Heart right ventricle (tissue), 16 donors: ENCODE data around the gene MTMR3. TPM values are rescaled to one million over a fixed set of nuclear protein-coding genes. Genes with fewer than 3 reads are reported as not detected.
A peak's percentile ranks its signal among the peaks of the same experiment; 100 is the strongest.

Source experiments
- ATAC-seq, 8 donors: fragments of 200-7000 bp; cut with Tn5 transposase; one replicate each; pipeline ENCODE4 v1.9.1; 2020; ENCODE audit warnings: mild to moderate bottlenecking in 8 of 8, moderate library complexity in 8 of 8, moderate number of reproducible peaks in 1 of 8
- DNase-seq, 2 donors: peaks; one replicate each; pipeline ENCODE4 v3.0.0-alpha.2; 2020
- H3K27ac ChIP-seq, 10 donors: fragments of 200-600 bp; sonication (generic) in 2 of 10; one replicate each; pipeline versions ENCODE4 v1.5.0 to v1.8.0; 2020 to 2022; ENCODE audit warnings: mild to moderate bottlenecking in 3 of 10
- H3K27me3 ChIP-seq, 7 donors: fragments of 200-600 bp; one replicate each; pipeline ENCODE4 v1.8.0; 2021 to 2022; ENCODE audit warnings: mild to moderate bottlenecking in 2 of 7
- H3K36me3 ChIP-seq, 9 donors: fragments of 200-600 bp; sonication (generic) in 1 of 9; one replicate each; pipeline versions ENCODE4 v1.5.0 to v1.8.0; 2020 to 2022; ENCODE audit warnings: mild to moderate bottlenecking in 2 of 9
- H3K4me1 ChIP-seq, 9 donors: fragments of 200-600 bp; sonication (generic) in 1 of 9; one replicate each; pipeline versions ENCODE4 v1.5.0 to v1.8.0; 2020 to 2022; ENCODE audit warnings: mild to moderate bottlenecking in 4 of 9
- H3K4me3 ChIP-seq, 10 donors: fragments of 200-600 bp; sonication (generic) in 2 of 10; one replicate each; pipeline versions ENCODE4 v1.5.0 to v1.8.0; 2020 to 2022; ENCODE audit warnings: mild to moderate bottlenecking in 7 of 10, moderate library complexity in 2 of 10
- H3K9me3 ChIP-seq, 11 donors: fragments of 200-600 bp in 10 of 11; sonication (generic) in 2 of 11; one replicate each; pipeline versions ENCODE4 v1.5.0 to v1.8.0; 2013 to 2022; ENCODE audit warnings: mild to moderate bottlenecking in 2 of 11, control low read depth in 1 of 11, moderate library complexity in 1 of 11
- CTCF ChIP-seq, 9 donors: fragments of 200-600 bp; sonication (generic) in 2 of 9; IDR thresholded peaks; one replicate each; pipeline versions ENCODE4 v1.5.0 to v1.8.0; 2021 to 2022; ENCODE audit warnings: antibody characterized with exemption in 9 of 9, mild to moderate bottlenecking in 5 of 9, moderate library complexity in 1 of 9
- WGBS, 2 donors: extraction: QIAGEN DNeasy Blood & Tissue Kit; methylation state at CpG; one replicate each; pipeline ENCODE4 v1.1.7; 2013; ENCODE audit warnings: inconsistent platforms in 1 of 2; 5-methylcytosine and 5-hydroxymethylcytosine counted together
- intact Hi-C, 10 donors: fragments of 100-400 bp; cut with DNase I; formaldehyde crosslinking; loops; one replicate each; pipeline versions ENCODE4 v1.11.1 to v1.14.2; 2022
- polyA plus RNA-seq, 2 donors: library from polyadenylated mRNA; stranded (reverse); fragments of 200-250 nt; gene quantifications; one replicate each; pipeline ENCODE4 v1.2.3, GENCODE V29; 2013
- total RNA-seq, 10 donors: library from RNA; stranded (reverse); fragmentation: NEBNext Ultra II Directional in 3 of 10; extraction: Animal tissue kit (Norgen Biotek cat#: 25700) in 3 of 10; gene quantifications; one replicate each; pipeline versions ENCODE4 v1.2.1 to v1.2.4, GENCODE V29; 2021 to 2023
- donor health status: Arrhythmogenic right ventricular cardiomyopathy.
- donor health status: ischemic (EF 13 %, LVEDD 7.1; RV severe dilation, severe dysfunction).
- donor health status: healthy with polysubstance abuse.
- donor health status: DM: no; HTN: yes; CAD: no.
- donor health status: DM: no; HTN: no; CAD: no.
- donor health status: ischemic (EF 25% LVEDD 6.9; RV normal size, moderate dysfunction).
- donor health status: ischemic (EF 25% LVEDD 5.7; RV mildly dilated, moderate dysfunction).
- donor health status: healthy.
- donor health status: DM: yes; HTN: yes; CAD: no.
- donor health status: Ischemic cardiomyopathy.
- donor health status: ischemic (EF 35%, LVEDD 5.7; RV mildly dilated, moderate dysfunction).
- donor health status: nonischemic (EF 11% LVEDD 7.7; RV severe dilation, severe dysfunction).
- donor health status: DM: yes; HTN: yes; CAD: no.
- donor health status: PGD.
- donor health status: ischemic (EF 29% LVEDD 5.4; RV normal size, mild dysfunction).
- donor health status: nonischemic (EF 23%, LVEDD 6.1; RV moderate dilation, normal function).

The MTMR3 gene
- total and polyA plus RNA-seq, 12 donors = 9.8 to 42.9 (median 34.6) TPM

GRCh38 chr22:29912605-29913398 lies 29.8 kb downstream of the MTMR3 start:
- H3K27ac ChIP-seq = peak overlapping the region in 9 of 10 donors; percentile 27 to 61 (median 39)
- peaks cover 14 to 90% (median 76%) of the 10 kb centered on the region in 9 donors for H3K4me1 ChIP-seq
- intact Hi-C loops = no loop called here
- TF ChIP-seq CTCF (IDR thresholded peaks at IDR 0.05) = no peak
- no peak overlapping the region for H3K4me3 ChIP-seq
- no peaks in the 10 kb centered on the region for H3K27me3 ChIP-seq
- H3K9me3 ChIP-seq = no peaks in the 10 kb centered on the region
- WGBS, 2 donors = 57 to 63% methylated on average over 5 of the region's 5 CpGs
- DNase-seq (peak in 1 of 2 donors; percentile 22), ATAC-seq (peak in 7 of 8 donors; percentile 61 to 81 (median 75))
- no peaks in the 10 kb centered on the region for H3K36me3 ChIP-seq

- H3K4me3 ChIP-seq = no peak overlapping the region
- no peaks in the 10 kb centered on the region for H3K27me3 ChIP-seq
- no peak for TF ChIP-seq CTCF (IDR thresholded peaks at IDR 0.05)
- no peaks in the 10 kb centered on the region for H3K36me3 ChIP-seq
- intact Hi-C loops = no loop called here
- H3K9me3 ChIP-seq = no peaks in the 10 kb centered on the region
- H3K27ac ChIP-seq = peak overlapping the region in 3 of 10 donors; percentile 8 to 61 (median 45)
- H3K4me1 ChIP-seq = peaks cover 15 to 90% (median 76%) of the 10 kb centered on the region in 9 donors
- 63 to 68% methylated on average over 1 of the region's 1 CpG for WGBS, 2 donors
- no peak for ATAC-seq
- no peak for DNase-seq
These were observed 31.2 kb downstream of the MTMR3 start for GRCh38 chr22:29914165-29914564.

GRCh38 chr22:29914991-29915533 lies 32.1 kb downstream of the MTMR3 start:
- peaks cover 15 to 93% (median 79%) of the 10 kb centered on the region in 9 donors for H3K4me1 ChIP-seq
- no peaks in the 10 kb centered on the region for H3K27me3 ChIP-seq
- DNase-seq (no peak), ATAC-seq (no peak)
- intact Hi-C loops = loop anchor here in 1 of 10 donors (5.0 kb wide), 1 partner anchor 42 kb away; no protein-coding TSS in a partner anchor
- peak overlapping the region in 2 of 10 donors; percentile 20 to 61 for H3K27ac ChIP-seq
- H3K9me3 ChIP-seq = no peaks in the 10 kb centered on the region
- no peaks in the 10 kb centered on the region for H3K36me3 ChIP-seq
- WGBS, 2 donors = 97 to 98% methylated on average over 4 of the region's 4 CpGs
- TF ChIP-seq CTCF (IDR thresholded peaks at IDR 0.05) = no peak
- no peak overlapping the region for H3K4me3 ChIP-seq

- DNase-seq = no peak
- no peak for TF ChIP-seq CTCF (IDR thresholded peaks at IDR 0.05)
- H3K4me3 ChIP-seq = no peak overlapping the region
- no peaks in the 10 kb centered on the region for H3K36me3 ChIP-seq
- 93 to 97% methylated on average over 5 of the region's 5 CpGs for WGBS, 2 donors
- H3K4me1 ChIP-seq = peaks cover 15 to 92% (median 80%) of the 10 kb centered on the region in 9 donors
- no peaks in the 10 kb centered on the region for H3K9me3 ChIP-seq
- intact Hi-C loops = loop anchor here in 1 of 10 donors (5.0 kb wide), 1 partner anchor 41 kb away; no protein-coding TSS in a partner anchor
- ATAC-seq = no peak
- no peaks in the 10 kb centered on the region for H3K27me3 ChIP-seq
- H3K27ac ChIP-seq = no peak overlapping the region
These were observed 33.1 kb downstream of the MTMR3 start for GRCh38 chr22:29916007-29916544.
